GM18861 (cell line): ENCODE data around the gene MRPL10.

Source experiments
- ATAC-seq: cut with Tn5 transposase; IDR thresholded peaks from one replicate; pipeline ENCODE4 v1.9.1; 2021; ENCODE audit not compliant: unreplicated experiment

Gene MRPL10

DNA sequence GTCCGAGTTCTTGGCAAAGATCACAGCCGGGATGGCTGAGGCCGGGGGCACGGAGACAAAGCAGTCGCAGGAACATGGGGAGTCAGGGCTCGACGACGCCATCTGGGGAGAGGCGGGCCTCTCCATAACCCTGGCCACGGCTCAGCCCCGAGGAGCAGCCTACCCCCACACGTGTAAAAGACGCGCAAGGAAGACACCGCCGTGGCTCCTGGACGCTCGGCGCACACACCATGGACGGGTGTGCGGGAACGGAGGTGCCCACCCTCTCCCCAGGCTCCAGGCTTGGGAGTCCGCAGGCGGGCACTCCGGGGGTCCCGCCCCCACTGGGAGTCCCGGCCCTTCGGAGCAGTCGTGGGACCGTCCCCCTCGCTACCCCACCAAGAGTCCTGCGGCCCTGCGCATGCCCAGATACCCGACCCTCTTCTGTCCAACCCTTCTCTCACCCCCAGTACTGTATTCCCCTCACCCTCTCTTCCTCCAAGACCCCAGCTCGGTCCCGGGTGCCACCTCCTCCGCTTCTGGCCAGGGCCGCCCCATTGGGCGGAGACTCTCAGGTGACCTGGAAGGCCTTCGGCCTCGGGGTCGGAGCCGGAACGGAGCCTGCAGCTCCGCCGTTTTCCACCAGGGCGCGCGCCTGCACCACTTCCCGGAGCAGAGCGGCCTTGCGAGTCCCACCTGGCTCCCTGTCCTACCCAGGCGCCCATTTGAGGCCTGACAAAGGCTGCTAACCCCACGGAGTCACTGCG lies 9.6 kb upstream of the MRPL10 start, which contains the start of gene SCRN2:
Gene SCRN2 (minus strand): TSS at position 532 of the 746 bp plus-strand sequence. CDS start 430 bp downstream, at position 102.
- peak; percentile 69 for ATAC-seq

GRCh38 chr17:47840001-47840741 lies 8.8 kb upstream of the MRPL10 start:
- ATAC-seq: no peak

- ATAC-seq: no peak
Measured at GRCh38 chr17:47839071-47839470, 7.7 kb upstream of the MRPL10 start.

- ATAC-seq: no peak
Measured at GRCh38 chr17:47838636-47839035, 7.3 kb upstream of the MRPL10 start.

- ATAC-seq: no peak
Measured at GRCh38 chr17:47837401-47838039, 6.2 kb upstream of the MRPL10 start.

GRCh38 chr17:47836601-47837000 lies 5.3 kb upstream of the MRPL10 start:
- ATAC-seq: no peak

GRCh38 chr17:47834756-47835155 lies 3.4 kb upstream of the MRPL10 start:
- ATAC-seq: no peak

- no peak for ATAC-seq
Measured at GRCh38 chr17:47831934-47832327, 590 bp upstream of the MRPL10 start.

DNA sequence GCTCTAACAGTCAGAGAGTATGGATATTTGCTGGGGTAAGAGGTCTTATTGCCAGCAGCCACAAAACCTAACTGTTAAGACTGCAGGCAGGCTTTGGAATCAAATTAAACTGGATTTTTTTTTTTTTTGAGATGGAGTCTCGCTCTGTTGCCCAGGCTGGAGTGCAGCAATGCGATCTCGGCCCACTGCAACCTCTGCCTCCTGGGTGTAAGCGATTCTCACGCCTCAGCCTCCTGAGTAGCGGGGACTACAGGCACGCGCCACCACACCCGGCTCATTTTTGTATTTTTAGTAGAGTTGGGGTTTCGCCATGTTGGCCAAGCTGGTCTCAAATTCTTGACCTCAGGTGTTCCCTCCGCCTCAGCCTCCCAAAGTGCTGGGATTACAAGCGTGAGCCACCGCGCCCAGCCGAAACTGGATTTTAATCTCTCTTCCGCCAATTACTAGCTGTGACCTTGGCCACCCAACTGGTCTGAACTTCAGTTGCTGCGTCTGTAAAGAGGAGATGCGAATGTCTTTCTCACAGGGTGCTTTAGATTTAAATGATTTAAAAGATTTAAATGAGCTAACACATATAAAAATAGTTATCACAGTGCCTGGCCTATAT lies 842 bp downstream of the MRPL10 start:
- no peak for ATAC-seq

- ATAC-seq: no peak
Measured at GRCh38 chr17:47829870-47830269, 1.5 kb downstream of the MRPL10 start.

- no peak for ATAC-seq
Measured at GRCh38 chr17:47823519-47823918, 7.8 kb downstream of the MRPL10 start.

DNA sequence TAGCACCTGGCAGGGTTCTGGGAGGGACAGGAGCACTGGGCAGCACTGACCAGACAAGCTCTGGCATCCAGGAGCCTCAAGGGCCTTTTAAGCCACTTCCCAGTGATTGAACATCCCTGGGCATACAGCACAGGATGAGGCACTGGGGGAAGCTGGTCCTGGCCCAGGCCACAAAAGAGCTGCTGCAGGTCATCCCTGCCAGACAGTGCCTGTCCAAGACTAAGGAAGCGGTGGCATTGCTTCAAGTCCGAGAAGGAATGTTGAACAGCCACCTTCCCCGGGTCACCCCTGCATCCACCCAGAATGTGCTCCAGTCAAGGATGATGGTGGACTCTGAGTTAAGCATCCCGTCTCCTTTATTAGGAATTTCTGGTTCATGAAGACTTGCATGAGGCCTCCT lies 8.6 kb downstream of the MRPL10 start:
- ATAC-seq: no peak

DNA sequence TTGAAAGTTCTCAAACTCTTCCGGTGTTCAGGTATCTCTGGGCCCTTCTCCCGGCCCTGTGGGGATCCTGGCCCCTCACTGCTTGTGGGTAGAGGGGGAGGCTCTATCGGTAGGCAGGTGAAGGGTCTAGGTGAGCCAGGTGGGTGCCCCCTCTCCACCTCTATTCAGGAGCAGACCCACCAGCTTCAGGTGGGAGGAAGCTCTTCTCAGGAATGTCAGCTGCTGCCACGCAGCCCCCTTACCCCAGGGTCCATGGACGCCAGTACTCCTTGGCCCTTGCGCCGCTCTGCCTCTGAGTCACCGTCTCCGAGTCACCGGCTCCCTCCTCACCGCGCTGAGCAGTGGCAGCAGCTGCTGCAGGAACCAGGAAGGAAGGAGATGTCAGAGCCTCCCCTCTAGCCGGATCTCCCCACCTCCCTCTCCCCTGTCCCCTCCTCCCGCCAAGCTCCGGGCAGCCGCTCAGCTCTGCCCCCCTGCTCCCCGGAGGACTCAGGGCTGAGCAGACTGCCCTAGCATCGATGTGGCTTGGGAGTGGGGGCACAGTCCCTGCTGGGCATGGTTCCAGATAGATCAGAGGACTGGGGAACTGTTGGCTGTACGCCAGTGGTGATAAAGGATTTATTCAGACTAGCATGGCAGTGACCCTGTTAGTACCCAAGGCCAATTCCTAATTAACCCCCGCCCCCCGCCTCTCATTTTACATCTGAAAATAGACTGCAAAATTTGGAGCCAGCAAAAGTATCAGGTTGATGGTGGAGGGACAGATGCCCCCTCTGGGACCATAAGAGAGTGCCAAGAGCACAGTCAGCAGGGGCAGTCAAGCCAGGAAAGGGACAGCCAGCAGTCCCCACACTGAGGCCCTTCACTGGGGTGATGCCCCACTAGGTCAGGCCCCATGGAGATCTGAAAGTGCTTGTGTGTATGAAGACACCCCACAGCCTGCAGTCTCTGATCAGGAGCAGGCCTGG lies 9.6 kb downstream of the MRPL10 start, which contains the start of gene OSBPL7:
Gene OSBPL7 (minus strand): TSS at position 371 of the 968 bp plus-strand sequence. CDS start 1,516 bp downstream, outside the sequence.
- ATAC-seq: peak; percentile 66

DNA sequence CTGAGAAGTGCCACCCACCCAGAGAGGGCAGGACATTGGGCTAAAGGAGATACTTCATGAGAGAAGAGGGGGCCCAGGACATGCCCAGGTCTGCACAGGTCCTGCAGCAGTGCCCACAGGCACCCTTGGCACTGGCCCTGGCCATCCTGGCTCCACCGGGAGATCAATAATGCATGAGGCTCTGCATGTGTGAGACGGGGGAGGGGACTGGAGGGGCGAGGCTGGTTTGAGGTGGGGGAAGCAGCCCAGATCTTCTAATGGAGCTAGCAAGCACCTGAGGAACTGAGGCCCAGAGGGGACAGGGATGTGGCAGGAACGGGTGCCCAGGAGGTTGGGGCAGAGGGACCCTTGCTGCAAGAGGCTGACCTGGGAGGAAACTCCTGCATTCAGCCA lies 10.3 kb downstream of the MRPL10 start:
- ATAC-seq: no peak

GRCh38 chr17:47820033-47820789 lies 11.1 kb downstream of the MRPL10 start:
- no peak for ATAC-seq

DNA sequence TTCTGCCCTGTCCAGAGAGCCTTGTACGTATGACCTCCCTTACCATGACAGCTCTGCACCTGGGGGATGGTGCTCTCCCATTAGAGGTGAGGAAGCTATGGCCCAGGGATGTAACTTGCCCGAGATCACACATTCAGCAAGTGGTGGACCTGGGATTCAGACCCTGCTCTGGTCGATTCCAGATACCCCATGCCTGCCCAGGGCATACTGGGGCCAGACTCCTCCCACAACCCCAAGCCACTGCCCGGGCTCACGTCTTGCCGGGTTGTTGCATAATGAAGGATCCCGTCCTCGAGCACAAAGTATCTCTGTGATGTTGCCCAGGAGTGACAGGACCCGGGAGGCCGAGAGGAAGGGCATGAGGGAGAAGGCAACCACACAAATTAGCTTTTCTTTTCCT lies 11.9 kb downstream of the MRPL10 start:
- ATAC-seq: no peak

- no peak for ATAC-seq
Measured at GRCh38 chr17:47818002-47818695, 13.2 kb downstream of the MRPL10 start.

- no peak for ATAC-seq
Measured at GRCh38 chr17:47816947-47817346, 14.4 kb downstream of the MRPL10 start.
